Duodenal mucosa (tissue), 2 donors: ENCODE measurements around the gene SERINC5.
A peak's percentile ranks its signal among the peaks of the same experiment; 100 is the strongest.
"Not testable (repeated sequence)": the region's sequence is repeated elsewhere in the genome, so short reads cannot be mapped to it uniquely, and the experiment has no call there.

Source experiments
- H3K27ac ChIP-seq: one replicate; pipeline ENCODE4 v1.7.0; 2013; ENCODE audit warnings: low read depth, low read length
- H3K27me3 ChIP-seq, 2 donors: one replicate each; pipeline ENCODE4 v1.7.0; 2013; ENCODE audit warnings: low read length in 2 of 2, control low read depth in 1 of 2; ENCODE audit not compliant: insufficient read depth in 2 of 2, control insufficient read depth in 1 of 2
- H3K36me3 ChIP-seq, 2 donors: one replicate each; pipeline ENCODE4 v1.7.0; 2013; ENCODE audit warnings: low read length in 2 of 2, control low read depth in 1 of 2; ENCODE audit not compliant: insufficient read depth in 2 of 2, control insufficient read depth in 1 of 2
- H3K4me1 ChIP-seq, 2 donors: one replicate each; pipeline ENCODE4 v1.7.0; 2013; ENCODE audit warnings: low read length in 2 of 2, control low read depth in 1 of 2; ENCODE audit not compliant: insufficient read depth in 2 of 2, control insufficient read depth in 1 of 2
- H3K4me3 ChIP-seq, 2 donors: one replicate each; pipeline ENCODE4 v1.7.0; 2013; ENCODE audit warnings: low read length in 2 of 2, low read depth in 1 of 2
- H3K9ac ChIP-seq, 2 donors: one replicate each; pipeline ENCODE4 v1.7.0; 2013; ENCODE audit warnings: low read length in 2 of 2, low read depth in 1 of 2
- H3K9me3 ChIP-seq, 2 donors: one replicate each; pipeline ENCODE4 v1.7.0; 2013; ENCODE audit warnings: low read length in 2 of 2, control low read depth in 1 of 2; ENCODE audit not compliant: control insufficient read depth in 1 of 2

The SERINC5 gene

GRCh38 chr5:80093796-80094195 is 162.1 kb downstream of the SERINC5 start:
- no peaks in the 10 kb centered on the region for H3K9me3 ChIP-seq
- H3K9ac ChIP-seq, result no peak overlapping the region
- H3K27ac ChIP-seq, result no peak overlapping the region
- no peak overlapping the region for H3K4me3 ChIP-seq
- no peaks in the 10 kb centered on the region for H3K36me3 ChIP-seq
- no peaks in the 10 kb centered on the region for H3K27me3 ChIP-seq
- no peaks in the 10 kb centered on the region for H3K4me1 ChIP-seq

DNA sequence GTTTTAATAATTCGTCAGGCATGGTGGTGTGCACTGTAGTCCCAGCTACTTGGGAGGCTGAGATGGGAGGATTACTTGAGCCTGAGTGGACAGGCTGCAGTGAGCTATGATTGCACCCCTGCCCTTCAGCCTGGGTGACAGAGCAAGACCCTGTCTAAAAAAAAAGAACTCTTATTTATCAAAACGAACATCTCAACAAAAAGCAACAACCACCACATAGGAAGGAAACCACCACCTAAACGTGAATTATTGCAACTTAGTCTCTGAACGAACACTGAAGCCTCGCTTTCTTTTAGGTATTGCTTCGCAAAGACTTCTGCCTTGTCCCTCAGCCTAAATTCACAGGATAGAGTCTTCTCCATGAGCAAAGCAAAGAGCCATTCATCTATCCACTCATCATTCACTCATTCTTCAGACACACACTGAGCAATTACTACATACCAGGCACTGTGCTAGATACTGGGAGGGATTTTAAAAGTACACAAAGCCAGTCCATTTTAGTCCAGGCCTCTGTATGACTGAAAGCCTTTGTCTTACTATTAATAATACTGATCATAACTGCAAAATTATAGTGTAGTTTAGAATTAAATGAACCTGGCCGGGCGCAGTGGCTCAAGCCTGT is 163.3 kb downstream of the SERINC5 start:
- Histone ChIP-seq H3K4me1 (no peaks in the 10 kb centered on the region), H3K9me3 (no peaks in the 10 kb centered on the region), H3K27ac (no peak overlapping the region), H3K4me3 (no peak overlapping the region), H3K36me3 (no peaks in the 10 kb centered on the region), H3K27me3 (no peaks in the 10 kb centered on the region), H3K9ac (no peak overlapping the region)

GRCh38 chr5:80091792-80092192 is 164.1 kb downstream of the SERINC5 start:
- not testable (repeated sequence) for H3K4me3 ChIP-seq, H3K4me1 ChIP-seq, H3K9me3 ChIP-seq, H3K9ac ChIP-seq, H3K36me3 ChIP-seq, H3K27ac ChIP-seq, H3K27me3 ChIP-seq

DNA sequence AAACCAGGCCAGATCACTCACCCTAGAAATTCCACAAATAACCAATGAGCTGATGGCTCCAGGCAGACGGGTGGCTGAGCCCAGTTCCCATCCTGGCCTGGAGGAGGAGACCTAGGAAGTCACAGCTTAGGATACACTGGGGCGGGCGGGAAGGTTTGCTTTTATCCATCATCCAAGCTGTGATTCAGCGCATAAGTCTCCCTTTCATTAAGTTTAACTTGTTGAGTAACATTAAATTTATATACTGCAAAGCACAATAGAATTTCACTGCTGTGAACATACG is 165.0 kb downstream of the SERINC5 start:
- Histone ChIP-seq H3K9me3 (no peaks in the 10 kb centered on the region), H3K27me3 (no peaks in the 10 kb centered on the region), H3K4me3 (no peak overlapping the region), H3K36me3 (no peaks in the 10 kb centered on the region), H3K4me1 (no peaks in the 10 kb centered on the region), H3K9ac (no peak overlapping the region), H3K27ac (no peak overlapping the region)

DNA sequence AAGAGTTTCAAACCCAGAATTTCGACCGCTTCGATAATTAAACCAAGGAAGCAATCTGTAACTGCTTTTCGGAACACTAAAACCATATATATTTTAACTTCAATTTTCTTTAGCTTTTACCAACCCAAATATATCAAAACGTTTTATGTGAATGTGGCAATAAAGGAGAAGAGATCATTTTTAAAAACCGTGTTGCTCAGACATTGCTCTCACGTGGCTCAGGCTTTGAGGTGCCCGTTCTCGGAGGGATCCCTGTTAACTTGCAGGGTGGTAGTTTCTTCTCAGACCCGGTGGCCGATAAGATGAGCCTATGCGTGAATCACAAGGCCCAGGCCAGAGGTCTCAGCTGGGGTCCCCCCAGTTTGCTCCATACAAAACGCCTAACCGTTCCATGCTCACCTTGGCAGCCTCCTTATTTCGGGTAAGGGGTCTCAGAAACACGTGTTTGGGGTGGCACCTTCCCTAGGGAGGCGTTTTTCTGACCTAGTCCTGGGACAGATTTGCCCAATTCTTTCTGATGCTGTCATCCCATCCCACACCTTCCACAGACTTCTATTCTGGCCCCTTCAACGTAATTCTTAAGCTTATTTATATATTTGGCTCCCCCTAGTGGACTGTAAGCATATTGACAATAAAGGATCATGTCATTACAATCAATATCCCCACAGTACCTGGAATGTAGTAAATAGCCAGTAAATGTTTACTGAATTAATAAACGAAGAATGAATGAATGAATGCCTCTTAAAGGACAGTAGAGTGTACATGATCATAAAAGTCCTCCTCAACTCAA is 172.6 kb downstream of the SERINC5 start:
- H3K4me1 ChIP-seq, result no peaks in the 10 kb centered on the region
- H3K9me3 ChIP-seq, result no peaks in the 10 kb centered on the region
- no peaks in the 10 kb centered on the region for H3K36me3 ChIP-seq
- peak overlapping the region in 1 of 2 donors; percentile 6 for H3K9ac ChIP-seq
- H3K27ac ChIP-seq, result no peak overlapping the region
- H3K4me3 ChIP-seq, result peak overlapping the region; percentile 24 to 56
- H3K27me3 ChIP-seq, result no peaks in the 10 kb centered on the region

- no peaks in the 10 kb centered on the region for H3K9me3 ChIP-seq
- no peaks in the 10 kb centered on the region for H3K27me3 ChIP-seq
- H3K4me3 ChIP-seq, result peak overlapping the region; percentile 24 to 56
- no peaks in the 10 kb centered on the region for H3K4me1 ChIP-seq
- H3K27ac ChIP-seq, result no peak overlapping the region
- no peaks in the 10 kb centered on the region for H3K36me3 ChIP-seq
- H3K9ac ChIP-seq, result no peak overlapping the region
These were observed 173.1 kb downstream of the SERINC5 start for GRCh38 chr5:80082731-80083100.

DNA sequence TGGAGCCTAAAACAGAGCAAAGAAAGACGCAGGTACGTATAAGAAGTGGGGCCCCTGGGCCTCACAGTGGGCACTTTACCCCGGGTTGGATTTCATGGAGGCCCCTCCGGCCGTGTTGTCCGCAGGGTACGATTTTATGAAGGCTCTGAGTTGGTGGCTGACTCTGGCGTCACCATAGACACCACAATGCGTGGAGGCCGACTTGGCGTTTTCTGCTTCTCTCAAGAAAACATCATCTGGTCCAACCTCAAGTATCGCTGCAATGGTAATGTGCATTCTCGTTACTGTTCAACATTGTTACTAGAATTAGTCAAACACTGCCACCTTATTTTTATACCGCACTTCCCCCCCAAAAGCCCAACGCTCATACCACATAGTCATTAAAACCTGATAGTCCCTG is 173.6 kb downstream of the SERINC5 start:
- no peak overlapping the region for H3K4me3 ChIP-seq
- no peaks in the 10 kb centered on the region for H3K36me3 ChIP-seq
- no peak overlapping the region for H3K9ac ChIP-seq
- no peaks in the 10 kb centered on the region for H3K27me3 ChIP-seq
- no peaks in the 10 kb centered on the region for H3K9me3 ChIP-seq
- no peak overlapping the region for H3K27ac ChIP-seq
- no peaks in the 10 kb centered on the region for H3K4me1 ChIP-seq

- Histone ChIP-seq H3K4me1 (no peaks in the 10 kb centered on the region), H3K9me3 (no peaks in the 10 kb centered on the region), H3K9ac (no peak overlapping the region), H3K27me3 (no peaks in the 10 kb centered on the region), H3K4me3 (no peak overlapping the region), H3K36me3 (no peaks in the 10 kb centered on the region), H3K27ac (no peak overlapping the region)
These were observed 176.9 kb downstream of the SERINC5 start for GRCh38 chr5:80078921-80079320.

DNA sequence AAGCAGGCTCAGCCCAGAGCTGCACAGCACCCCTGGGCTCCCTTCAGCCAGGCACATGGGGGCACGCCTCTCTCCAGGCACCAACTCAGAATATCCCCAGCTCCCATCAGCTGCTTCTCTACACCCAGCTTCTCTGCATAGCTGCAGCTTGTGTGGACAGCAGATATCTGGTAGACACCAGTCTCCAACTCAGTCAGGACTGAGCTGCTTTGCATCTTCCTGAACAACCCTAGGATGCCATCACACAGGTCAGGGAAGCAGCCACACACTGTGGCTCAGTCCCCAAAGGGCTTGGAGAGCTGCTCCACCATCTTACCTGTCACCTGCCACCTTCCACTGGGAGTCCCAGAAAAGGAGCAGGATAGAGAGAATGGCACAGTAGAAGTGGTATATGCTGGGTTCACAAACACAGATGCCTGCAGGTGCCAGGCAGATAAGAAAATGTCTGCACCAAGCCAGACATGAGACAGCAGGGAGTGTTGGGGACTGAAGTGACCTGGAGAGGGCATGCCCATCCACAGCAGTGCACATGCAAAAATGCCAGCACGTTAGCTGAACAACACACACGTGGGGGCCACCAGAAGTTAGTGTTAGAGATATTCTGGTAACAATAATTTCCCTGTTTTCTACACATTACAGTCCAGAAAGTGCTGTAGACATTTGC is 178.7 kb downstream of the SERINC5 start:
- H3K4me3 ChIP-seq, result no peak overlapping the region
- H3K27ac ChIP-seq, result no peak overlapping the region
- no peaks in the 10 kb centered on the region for H3K9me3 ChIP-seq
- no peaks in the 10 kb centered on the region for H3K4me1 ChIP-seq
- no peaks in the 10 kb centered on the region for H3K36me3 ChIP-seq
- H3K27me3 ChIP-seq, result no peaks in the 10 kb centered on the region
- no peak overlapping the region for H3K9ac ChIP-seq

DNA sequence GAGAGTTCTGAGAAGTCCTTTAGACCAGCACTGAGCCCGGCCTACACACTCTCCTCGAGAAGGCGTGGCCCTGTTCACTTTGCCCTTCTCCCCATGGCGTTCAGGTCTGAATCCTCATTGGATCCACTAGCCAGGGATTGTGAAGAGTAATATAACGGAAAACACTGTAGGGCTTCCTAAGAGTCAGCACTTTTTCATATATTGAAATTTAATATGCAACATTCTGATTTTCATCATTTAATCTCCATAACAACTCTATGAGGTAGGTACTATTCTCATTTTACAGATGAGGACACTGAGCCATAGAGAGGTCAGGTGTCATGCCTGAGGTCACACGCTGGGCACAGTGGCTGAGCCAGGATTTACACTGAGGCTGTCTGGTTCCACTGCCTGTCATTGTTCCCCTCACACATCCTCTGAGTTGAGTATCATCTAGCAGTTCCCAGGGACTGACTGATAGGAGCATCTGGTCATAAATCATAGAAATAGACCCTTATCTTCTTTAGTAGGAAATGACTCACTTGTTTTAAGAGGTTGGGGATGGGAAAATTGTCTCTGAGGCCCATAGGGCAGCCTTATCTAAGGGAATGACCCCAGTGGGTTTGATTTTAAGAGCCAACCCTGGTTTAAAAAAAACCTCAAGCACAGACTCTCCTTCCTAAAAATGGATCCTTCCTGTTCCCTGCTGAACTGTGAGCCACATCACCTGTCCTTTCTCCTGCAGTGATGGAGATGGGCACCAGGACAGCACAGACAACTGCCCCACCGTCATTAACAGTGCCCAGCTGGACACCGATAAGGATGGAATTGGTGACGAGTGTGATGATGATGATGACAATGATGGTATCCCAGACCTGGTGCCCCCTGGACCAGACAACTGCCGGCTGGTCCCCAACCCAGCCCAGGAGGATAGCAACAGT is 179.5 kb downstream of the SERINC5 start:
- no peak overlapping the region for H3K9ac ChIP-seq
- no peaks in the 10 kb centered on the region for H3K9me3 ChIP-seq
- no peak overlapping the region for H3K27ac ChIP-seq
- H3K27me3 ChIP-seq, result no peaks in the 10 kb centered on the region
- H3K4me1 ChIP-seq, result no peaks in the 10 kb centered on the region
- no peaks in the 10 kb centered on the region for H3K36me3 ChIP-seq
- H3K4me3 ChIP-seq, result no peak overlapping the region
